ENCODE results near the gene NUPR2.
"Not testable (repeated sequence)": the region's sequence is repeated elsewhere in the genome, so short reads cannot be mapped to it uniquely, and the experiment has no call there.

Gene NUPR2

DNA sequence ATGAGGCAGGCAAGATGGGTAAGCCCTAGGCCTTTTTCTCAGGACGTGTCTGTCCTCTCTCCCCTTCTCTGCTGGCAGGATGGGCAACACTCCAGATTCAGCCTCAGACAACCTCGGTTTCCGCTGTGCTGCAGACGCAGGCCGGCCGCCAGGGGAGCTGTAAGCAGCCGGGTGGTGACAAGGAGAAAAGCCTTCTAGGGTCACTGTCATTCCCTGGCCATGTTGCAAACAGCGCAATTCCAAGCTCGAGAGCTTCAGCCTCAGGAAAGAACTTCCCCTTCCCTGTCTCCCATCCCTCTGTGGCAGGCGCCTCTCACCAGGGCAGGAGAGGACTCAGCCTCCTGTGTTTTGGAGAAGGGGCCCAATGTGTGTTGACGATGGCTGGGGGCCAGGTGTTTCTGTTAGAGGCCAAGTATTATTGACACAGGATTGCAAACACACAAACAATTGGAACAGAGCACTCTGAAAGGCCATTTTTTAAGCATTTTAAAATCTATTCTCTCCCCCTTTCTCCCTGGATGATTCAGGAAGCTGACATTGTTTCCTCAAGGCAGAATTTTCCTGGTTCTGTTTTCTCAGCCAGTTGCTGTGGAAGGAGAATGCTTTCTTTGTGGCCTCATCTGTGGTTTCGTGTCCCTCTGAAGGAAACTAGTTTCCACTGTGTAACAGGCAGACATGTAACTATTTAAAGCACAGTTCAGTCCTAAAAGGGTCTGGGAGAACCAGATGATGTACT, 36.6 kb downstream of the NUPR2 start:
- TF ChIP-seq, protein P1, sequence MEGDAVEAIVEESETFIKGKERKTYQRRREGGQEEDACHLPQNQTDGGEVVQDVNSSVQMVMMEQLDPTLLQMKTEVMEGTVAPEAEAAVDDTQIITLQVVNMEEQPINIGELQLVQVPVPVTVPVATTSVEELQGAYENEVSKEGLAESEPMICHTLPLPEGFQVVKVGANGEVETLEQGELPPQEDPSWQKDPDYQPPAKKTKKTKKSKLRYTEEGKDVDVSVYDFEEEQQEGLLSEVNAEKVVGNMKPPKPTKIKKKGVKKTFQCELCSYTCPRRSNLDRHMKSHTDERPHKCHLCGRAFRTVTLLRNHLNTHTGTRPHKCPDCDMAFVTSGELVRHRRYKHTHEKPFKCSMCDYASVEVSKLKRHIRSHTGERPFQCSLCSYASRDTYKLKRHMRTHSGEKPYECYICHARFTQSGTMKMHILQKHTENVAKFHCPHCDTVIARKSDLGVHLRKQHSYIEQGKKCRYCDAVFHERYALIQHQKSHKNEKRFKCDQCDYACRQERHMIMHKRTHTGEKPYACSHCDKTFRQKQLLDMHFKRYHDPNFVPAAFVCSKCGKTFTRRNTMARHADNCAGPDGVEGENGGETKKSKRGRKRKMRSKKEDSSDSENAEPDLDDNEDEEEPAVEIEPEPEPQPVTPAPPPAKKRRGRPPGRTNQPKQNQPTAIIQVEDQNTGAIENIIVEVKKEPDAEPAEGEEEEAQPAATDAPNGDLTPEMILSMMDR (conservative IDR thresholded peaks at IDR 0.05; ENCODE audit: low read depth, low read length): no peak
- no peak overlapping the region for H3K4me3 ChIP-seq (ENCODE audit: low read length)
- no peak for DNase-seq (ENCODE audit: low read depth)

DNA sequence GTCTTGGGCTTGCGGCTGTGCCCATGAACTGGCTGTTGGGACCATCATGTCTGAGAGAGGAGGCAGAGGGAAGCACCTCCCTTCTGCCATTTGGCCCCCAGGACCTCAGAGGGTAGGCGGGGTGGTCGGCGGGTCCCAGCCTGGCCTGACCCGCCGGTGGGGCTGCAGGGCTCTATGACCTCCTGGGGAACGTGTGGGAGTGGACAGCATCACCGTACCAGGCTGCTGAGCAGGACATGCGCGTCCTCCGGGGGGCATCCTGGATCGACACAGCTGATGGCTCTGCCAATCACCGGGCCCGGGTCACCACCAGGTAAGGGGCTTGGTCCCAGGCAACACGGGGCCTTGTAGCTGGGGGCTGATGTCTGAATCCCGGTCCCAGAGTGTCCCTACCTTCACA, 38.0 kb downstream of the NUPR2 start:
- TF ChIP-seq, protein P1 (conservative IDR thresholded peaks at IDR 0.05; ENCODE audit: low read depth, low read length): no peak
- DNase-seq (ENCODE audit: low read depth): no peak
- no peak overlapping the region for H3K4me3 ChIP-seq (ENCODE audit: low read length)

DNA sequence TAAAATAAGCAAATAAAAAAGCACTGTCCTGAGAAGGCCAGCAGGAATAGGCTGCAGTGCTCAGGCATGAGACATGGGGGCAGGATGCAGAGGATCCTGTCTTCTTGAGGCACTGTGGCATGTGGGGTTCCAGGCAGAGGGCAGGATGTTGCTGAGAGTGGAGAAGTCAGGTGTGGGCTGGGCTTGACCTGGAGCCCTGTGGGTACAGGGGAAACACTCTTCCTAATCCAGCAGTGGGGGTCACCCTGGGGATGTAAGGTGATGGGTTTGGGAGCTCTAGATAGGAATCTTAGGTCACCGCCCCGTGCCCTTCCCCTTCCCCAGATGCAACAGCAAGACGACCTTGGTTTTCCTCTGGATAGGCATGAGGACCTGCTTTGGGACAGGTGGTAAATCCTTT, 38.5 kb downstream of the NUPR2 start:
- no peak for DNase-seq (ENCODE audit: low read depth)
- no peak overlapping the region for H3K4me3 ChIP-seq (ENCODE audit: low read length)
- TF ChIP-seq, protein P1 (conservative IDR thresholded peaks at IDR 0.05; ENCODE audit: low read depth, low read length): no peak

DNA sequence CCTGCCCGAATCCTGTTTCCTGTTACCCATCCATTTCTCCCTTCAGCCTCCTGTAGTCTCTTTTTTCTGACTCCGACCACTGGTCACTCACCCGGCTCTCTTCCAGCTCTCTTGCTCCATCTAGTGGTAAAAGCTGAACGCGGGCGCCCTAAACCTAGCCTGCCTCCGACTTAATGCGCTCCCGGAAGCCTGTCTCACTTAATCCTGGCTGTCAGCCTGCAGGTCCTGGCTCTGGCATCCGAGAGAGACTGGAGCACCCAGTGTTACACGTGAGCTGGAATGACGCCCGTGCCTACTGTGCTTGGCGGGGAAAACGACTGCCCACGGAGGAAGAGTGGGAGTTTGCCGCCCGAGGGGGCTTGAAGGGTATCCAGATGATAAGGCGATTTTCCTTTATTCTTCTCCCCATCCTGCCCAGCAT, 41.8 kb downstream of the NUPR2 start:
- no peak overlapping the region for H3K4me3 ChIP-seq (ENCODE audit: low read length)
- TF ChIP-seq, protein P1 (conservative IDR thresholded peaks at IDR 0.05; ENCODE audit: low read depth, low read length): peak; percentile 91
- DNase-seq (ENCODE audit: low read depth): peak; percentile 63

DNA sequence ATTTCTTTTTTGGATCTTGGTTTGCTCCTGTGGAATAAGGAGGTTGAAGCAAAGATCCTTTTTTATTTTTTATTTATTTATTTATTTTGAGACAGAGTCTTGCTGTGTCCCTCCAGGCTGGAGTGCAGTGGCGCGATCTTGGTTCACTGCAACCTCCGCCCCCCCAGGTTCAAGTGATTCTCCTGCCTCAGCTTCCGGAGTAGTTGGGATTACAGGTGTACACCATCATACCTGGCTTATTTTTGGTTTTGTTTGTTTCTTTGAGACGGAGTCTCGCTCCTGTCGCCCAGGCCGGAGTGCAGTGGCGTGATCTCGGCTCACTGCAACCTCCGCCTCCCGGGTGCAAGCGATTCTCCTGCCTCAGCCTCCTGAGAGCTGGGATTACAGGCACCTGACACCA, 49.8 kb downstream of the NUPR2 start:
- not testable (repeated sequence) for H3K4me3 ChIP-seq (ENCODE audit: low read length); DNase-seq (ENCODE audit: low read depth)
